Lower leg skin (tissue), 4 donors: ENCODE measurements around the gene PAFAH1B2. TPM values are rescaled to one million over a fixed set of nuclear protein-coding genes. Genes with fewer than 3 reads are reported as not detected.

Source experiments
- DNase-seq, 2 donors: peaks; one replicate each; pipeline ENCODE4 v3.0.0-alpha.2; 2019; ENCODE audit warnings: low spot score in 2 of 2
- H3K4me3 ChIP-seq: fragments of 200-600 bp; sonication (generic); 2 replicates; pipeline ENCODE4 v1.5.1; 2017; ENCODE audit warnings: mild to moderate bottlenecking, low read depth; ENCODE audit not compliant: poor library complexity, severe bottlenecking
- CTCF ChIP-seq, 3 donors: fragments of 450-650 bp; IDR thresholded peaks; one replicate each; pipeline ENCODE4 v1.5.1; 2016; ENCODE audit warnings: antibody characterized with exemption in 3 of 3, mild to moderate bottlenecking in 3 of 3, moderate library complexity in 2 of 3
- POLR2A ChIP-seq, 2 donors: fragments of 450-650 bp; IDR thresholded peaks; one replicate each; pipeline ENCODE4 v1.6.1; 2016 to 2017; ENCODE audit warnings: antibody characterized with exemption in 2 of 2, mild to moderate bottlenecking in 1 of 2, moderate library complexity in 1 of 2
- WGBS, 2 donors: methylation state at CpG; one replicate each; pipeline ENCODE4 v1.1.5; 2018; 5-methylcytosine and 5-hydroxymethylcytosine counted together
- intact Hi-C: fragments of 100-400 bp; cut with DNase I; formaldehyde crosslinking; loops from one replicate; pipeline ENCODE4 v1.15.0; 2023; ENCODE audit warnings: low total_unique reads
- total RNA-seq, 4 donors: library from RNA; depleted of rRNA; stranded (reverse); fragments of >200 nt; gene quantifications; one replicate each; pipeline ENCODE4 v1.1.0, GENCODE V29; 2016

The PAFAH1B2 gene
- total RNA-seq, 4 donors from 2014 or later, result 49.1 to 72.4 (median 62.5) TPM

- WGBS, 2 donors, result 88 to 90% methylated on average over 5 of the region's 5 CpGs
- intact Hi-C loops, result no loop called here
- TF ChIP-seq POLR2A (IDR thresholded peaks at IDR 0.05), result no peak
- no peak for TF ChIP-seq CTCF (IDR thresholded peaks at IDR 0.05)
- H3K4me3 ChIP-seq, result no peak overlapping the region
- no peak for DNase-seq
Observed at GRCh38 chr11:117194267-117194666, 50.2 kb downstream of the PAFAH1B2 start.

GRCh38 chr11:117195258-117195657 is 51.2 kb downstream of the PAFAH1B2 start:
- intact Hi-C loops, result no loop called here
- no peak overlapping the region for H3K4me3 ChIP-seq
- WGBS, 2 donors, result 80 to 87% methylated on average over 4 of the region's 4 CpGs
- no peak for TF ChIP-seq POLR2A (IDR thresholded peaks at IDR 0.05)
- TF ChIP-seq CTCF (IDR thresholded peaks at IDR 0.05), result no peak
- no peak for DNase-seq

- TF ChIP-seq CTCF (IDR thresholded peaks at IDR 0.05), result no peak
- TF ChIP-seq POLR2A (IDR thresholded peaks at IDR 0.05), result no peak
- WGBS, 2 donors, result 84 to 89% methylated on average over 19 of the region's 19 CpGs
- intact Hi-C loops, result no loop called here
- no peak for DNase-seq
- no peak overlapping the region for H3K4me3 ChIP-seq
Observed at GRCh38 chr11:117195761-117196160, 51.7 kb downstream of the PAFAH1B2 start.

- no peak overlapping the region for H3K4me3 ChIP-seq
- intact Hi-C loops, result no loop called here
- WGBS, 2 donors, result 93 to 97% methylated on average over 7 of the region's 7 CpGs
- DNase-seq, result no peak
- TF ChIP-seq CTCF (IDR thresholded peaks at IDR 0.05), result no peak
- TF ChIP-seq POLR2A (IDR thresholded peaks at IDR 0.05), result no peak
Observed at GRCh38 chr11:117197006-117197405, 52.9 kb downstream of the PAFAH1B2 start.

- intact Hi-C loops, result no loop called here
- no peak overlapping the region for H3K4me3 ChIP-seq
- WGBS, 2 donors, result 71 to 77% methylated on average over 17 of the region's 17 CpGs
- TF ChIP-seq CTCF (IDR thresholded peaks at IDR 0.05) (no peak), POLR2A (IDR thresholded peaks at IDR 0.05) (no peak)
- peak in 1 of 2 donors; percentile 87 for DNase-seq
Observed at GRCh38 chr11:117197516-117198456, 53.7 kb downstream of the PAFAH1B2 start.
